ENCODE results near the gene ENO1. TPM values are rescaled to one million over a fixed set of nuclear protein-coding genes. Genes with fewer than 3 reads are reported as not detected.
"Not testable (repeated sequence)": the region's sequence is repeated elsewhere in the genome, so short reads cannot be mapped to it uniquely, and the experiment has no call there.

ENO1 gene
- total RNA-seq, 1 donor from 2014 or later = 126 TPM

DNA sequence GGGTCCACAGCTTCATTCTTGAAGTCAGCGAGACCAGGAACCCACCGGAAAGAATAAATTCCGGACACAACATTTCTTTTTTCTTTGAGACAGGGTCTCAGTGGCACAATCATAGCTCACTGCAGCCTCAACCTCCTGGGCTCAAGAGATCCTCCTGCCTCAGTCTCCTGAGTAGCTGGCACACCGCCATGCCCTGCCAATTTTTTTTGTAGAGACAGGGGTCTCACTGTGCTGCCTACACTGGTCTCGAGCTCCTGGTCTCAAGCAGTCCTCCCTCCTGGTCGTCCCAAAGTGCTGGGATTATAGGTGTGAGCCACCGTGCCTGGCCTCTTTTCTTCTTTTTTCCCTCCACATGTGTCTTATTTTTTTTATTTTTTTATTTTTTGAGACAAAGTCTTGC, 20.6 kb upstream of the ENO1 start:
- intact Hi-C loops (cut with micrococcal nuclease) = no loop called here
- no peak for ATAC-seq
- no peak for DNase-seq

DNA sequence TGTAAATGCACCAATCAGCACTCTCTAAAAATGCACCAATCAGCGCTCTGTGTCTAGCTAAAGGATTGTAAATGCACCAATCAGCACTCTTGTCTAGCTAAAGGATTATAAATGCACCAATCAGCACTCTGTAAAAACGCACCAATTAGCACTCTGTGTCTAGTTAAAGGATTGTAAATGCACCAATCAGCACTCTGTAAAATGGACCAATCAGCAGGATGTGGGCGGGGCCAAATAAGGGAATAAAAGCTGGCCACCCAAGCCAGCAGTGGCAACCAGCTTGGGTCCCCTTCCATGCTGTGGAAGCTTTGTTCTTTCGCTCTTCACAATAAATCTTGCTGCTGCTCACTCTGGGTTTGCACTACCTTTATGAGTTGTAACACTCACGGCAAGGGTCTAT, 19.9 kb upstream of the ENO1 start:
- DNase-seq; ATAC-seq; intact Hi-C loops (cut with micrococcal nuclease): not testable (repeated sequence)

DNA sequence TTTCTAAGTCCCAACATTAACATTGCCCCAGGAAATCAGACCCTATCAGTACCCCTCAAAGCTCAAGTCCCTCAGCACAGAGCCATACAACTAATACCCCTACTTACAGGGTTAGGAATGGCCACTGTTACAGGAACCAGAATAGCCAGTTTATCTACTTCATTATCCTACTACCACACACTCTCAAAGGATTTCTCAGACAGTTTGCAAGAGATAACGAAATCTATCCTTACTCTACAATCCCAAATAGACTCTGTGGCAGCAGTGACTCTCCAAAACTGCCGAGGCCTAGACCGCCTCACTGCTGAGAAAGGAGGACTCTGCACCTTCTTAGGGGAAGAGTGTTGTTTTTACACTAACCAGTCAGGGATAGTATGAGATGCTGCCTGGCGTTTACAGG, 19.0 kb upstream of the ENO1 start:
- DNase-seq; ATAC-seq; intact Hi-C loops (cut with micrococcal nuclease): not testable (repeated sequence)

DNA sequence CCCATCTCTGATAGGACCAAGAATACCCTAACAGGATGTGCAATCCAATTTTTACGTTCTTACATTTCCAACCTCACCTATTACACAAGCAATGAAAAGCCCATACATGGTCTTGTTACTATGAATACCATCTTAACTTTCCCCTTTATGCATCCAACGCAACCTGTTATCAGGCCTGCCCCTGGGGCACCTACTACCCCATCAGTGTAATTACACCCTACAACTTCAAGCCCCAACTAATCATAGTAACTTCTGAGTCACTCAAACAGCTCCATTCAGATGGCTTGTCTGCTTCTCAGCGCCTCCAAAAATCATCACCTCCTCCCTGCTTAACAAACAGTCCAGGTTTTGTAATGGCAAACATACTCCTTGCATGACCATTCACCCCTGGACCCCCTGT, 18.3 kb upstream of the ENO1 start:
- DNase-seq; ATAC-seq; intact Hi-C loops (cut with micrococcal nuclease): not testable (repeated sequence)

DNA sequence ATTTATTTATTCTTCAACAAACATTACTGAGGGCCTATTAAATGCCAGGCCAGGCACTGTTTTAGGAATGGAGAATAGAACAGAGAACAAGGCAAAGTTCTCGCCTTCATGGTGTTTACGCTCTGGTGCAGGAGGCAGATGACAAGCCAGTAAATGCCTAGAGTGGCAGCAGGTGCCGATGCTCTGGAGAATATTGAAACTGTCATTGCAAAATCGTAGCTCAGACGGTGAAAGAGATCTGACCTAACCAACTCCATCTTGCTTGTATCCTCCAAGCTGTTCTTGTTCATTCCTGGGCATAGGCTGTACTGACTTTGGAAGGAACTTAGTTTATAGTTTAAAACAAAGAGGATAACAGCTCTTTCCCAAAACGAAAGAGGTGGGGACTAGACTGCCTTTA, 13.5 kb upstream of the ENO1 start:
- ATAC-seq = no peak
- intact Hi-C loops (cut with micrococcal nuclease) = no loop called here
- DNase-seq = no peak

DNA sequence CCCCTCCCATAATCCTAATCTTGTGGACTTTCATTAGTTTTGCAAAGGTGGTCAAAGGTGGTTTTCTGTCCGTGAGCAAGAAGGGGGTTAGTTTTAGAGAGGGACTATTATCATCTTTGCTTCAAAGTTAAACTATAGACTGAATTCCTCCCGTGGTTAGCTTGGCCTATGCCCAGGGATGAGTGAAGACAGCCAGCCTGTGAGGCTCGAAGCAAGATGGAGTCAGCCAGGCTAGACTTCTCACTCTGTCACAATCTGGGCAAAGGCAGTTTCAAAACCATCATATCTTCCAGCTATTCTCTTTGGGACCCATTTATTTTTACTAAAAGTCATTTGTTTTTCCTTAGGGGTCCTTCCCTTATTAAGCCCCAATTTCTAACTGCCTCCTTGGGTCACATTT, 12.9 kb upstream of the ENO1 start:
- DNase-seq (no peak), ATAC-seq (no peak)
- intact Hi-C loops (cut with micrococcal nuclease) = no loop called here

DNA sequence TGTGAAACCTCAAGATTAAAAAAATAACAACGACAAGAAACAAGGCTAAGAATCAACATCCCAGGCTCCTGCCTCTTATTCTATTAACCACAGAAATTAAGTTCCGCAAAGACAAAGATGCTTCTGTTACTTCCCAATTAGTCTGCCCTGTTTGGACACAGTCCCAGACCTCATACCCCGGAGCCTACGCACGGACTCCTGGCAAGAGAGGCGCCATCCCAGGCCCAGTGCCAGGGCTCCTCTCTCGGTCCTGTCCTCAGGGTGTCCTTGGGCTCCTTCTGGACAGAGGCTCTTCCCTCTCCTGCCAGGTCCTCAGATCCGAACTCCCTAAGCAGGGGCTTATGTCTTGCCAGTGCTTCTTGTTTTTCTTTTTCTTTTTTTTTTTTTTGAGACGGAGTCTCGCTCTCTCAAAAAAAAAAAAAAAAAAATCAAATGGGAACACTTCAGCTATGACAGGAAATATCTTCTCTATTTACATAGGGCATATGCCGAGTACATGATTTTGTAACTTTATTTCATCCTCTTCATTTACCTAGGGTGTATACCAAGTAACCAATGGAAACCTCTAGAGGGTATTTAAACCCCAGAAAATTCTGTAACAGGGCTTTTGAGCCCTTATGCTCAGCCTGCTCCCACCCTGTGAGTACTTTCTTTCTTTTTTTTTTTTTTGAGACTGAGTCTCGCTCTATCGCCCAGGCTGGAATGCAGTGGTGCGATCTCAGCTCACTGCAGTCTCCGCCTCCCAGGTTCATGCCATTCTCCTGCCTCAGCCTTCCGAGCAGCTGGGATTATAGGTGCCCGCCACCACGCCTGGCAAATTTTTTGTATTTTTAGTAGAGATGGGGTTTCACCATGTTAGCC, 11.7 kb upstream of the ENO1 start:
- intact Hi-C loops (cut with micrococcal nuclease) = no loop called here
- peak; percentile 95 for DNase-seq
- ATAC-seq = peak; percentile 97

DNA sequence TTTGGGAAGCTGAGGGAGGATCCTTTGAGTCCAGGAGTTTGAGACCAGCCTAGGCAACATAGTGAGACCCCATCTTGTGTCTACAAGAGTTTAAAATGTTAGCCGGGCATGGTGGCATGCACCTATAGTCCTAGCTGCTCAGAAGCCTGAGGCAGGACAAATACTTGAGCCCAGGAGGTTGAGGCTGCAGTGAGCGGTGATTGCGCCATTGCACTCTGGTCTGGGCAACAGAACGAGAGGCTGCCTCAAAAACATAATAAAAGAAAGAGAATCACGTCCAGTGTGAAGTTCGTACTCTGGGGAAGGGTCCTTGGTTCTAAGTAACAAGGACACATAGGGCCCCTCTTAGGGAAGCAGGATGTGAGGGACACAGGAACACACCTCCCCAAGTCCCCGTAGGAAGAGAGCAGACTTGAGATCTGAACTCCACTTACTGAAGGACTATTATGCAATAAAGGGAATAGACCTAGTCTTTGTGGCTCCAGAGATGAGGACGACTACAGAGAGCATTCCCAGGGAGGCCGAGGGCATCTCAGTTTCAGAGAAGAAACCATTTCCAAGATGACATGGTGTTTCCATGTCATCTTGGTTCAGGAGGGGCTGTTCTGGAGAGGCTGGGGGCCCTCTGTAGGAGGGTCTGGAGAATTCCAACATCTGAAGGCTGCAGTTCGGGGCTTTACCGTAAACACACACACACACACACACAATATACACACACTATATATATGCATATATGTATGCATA, 10.8 kb upstream of the ENO1 start:
- intact Hi-C loops (cut with micrococcal nuclease) = no loop called here
- ATAC-seq (peak; percentile 46), DNase-seq (no peak)

DNA sequence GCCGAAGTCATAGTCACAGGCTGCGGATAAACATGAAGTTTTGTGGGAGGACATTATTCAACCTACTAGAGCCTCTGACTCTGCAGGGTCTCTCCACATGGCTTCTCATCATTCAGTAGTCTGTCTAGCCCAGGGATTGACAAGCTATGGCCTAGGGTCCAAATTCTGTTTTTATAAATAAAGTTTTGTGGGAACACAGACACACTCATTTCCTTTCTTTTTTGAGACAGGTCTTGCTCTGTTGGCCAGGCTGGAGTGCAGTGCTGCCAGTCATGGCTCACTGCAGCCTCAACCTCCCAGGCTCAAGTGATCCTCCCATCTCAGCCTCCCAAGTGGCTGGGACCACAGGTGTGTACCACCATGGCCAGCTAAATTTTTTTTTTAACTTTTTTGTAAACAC, 8.1 kb upstream of the ENO1 start:
- ATAC-seq = no peak
- no peak for DNase-seq
- intact Hi-C loops (cut with micrococcal nuclease) = no loop called here

DNA sequence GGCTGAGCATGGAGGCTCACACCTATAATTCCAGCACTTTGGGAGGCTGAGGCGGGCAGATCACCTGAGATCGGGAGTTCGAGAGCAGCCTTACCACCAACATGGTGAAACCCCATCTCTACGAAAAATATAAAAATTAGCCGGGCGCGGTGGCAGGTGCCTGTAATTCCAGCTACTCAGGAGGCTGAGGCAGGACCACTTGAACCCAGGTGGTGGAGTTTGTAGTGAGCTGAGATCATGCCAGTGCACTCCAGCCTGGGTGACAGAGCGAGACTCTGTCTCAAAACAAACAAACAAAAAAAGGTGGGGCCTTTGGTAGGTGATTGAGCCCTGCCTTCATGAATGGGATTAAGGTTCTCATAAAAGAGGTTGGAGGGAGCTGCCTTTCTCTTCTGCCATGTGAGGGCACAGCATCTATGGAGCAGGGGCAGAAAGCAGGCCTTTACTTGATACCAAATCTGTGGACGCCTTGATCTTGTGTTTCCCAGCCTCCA, 7.6 kb upstream of the ENO1 start:
- DNase-seq; intact Hi-C loops (cut with micrococcal nuclease); ATAC-seq: not testable (repeated sequence)

DNA sequence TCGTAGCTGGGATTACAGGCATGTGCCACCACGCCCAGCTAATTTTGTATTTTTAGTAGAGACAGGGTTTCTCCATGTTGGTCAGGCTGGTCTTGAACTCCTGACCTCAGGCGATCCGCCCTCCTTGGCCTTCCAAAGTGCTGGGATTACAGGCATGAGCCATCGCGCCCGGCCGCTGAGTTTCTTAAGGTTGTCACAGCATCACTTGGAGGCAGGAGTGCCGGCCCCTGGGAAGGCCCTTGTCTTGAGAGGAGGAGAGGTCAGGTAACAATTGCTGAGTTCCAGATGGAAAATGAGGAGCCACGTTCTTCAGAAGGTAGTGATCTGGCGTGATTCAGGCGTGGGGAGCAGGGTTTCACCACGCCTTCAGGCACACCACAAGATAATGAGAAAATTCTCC, 5.6 kb upstream of the ENO1 start:
- DNase-seq; ATAC-seq; intact Hi-C loops (cut with micrococcal nuclease): not testable (repeated sequence)

DNA sequence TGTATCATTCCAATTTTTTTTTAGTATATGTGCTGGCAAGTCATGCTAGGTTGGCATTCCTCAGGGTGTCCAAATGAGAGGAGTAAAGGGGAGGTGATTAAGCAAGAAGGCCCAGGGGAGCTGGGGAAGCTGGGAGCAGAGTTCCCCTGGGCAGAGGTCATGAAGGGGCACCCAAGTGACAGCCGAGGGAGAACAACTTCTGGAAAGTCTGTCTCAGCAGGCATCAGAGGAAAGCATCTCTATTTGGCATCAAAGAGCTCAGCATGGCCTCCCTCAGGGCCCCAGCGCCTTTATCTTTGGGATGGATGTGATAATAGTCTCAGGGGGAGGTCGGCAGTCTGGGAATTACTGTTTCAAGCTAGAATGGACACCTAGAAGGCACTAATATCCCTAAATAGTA, 5.0 kb upstream of the ENO1 start:
- intact Hi-C loops (cut with micrococcal nuclease) = no loop called here
- DNase-seq = no peak
- no peak for ATAC-seq

DNA sequence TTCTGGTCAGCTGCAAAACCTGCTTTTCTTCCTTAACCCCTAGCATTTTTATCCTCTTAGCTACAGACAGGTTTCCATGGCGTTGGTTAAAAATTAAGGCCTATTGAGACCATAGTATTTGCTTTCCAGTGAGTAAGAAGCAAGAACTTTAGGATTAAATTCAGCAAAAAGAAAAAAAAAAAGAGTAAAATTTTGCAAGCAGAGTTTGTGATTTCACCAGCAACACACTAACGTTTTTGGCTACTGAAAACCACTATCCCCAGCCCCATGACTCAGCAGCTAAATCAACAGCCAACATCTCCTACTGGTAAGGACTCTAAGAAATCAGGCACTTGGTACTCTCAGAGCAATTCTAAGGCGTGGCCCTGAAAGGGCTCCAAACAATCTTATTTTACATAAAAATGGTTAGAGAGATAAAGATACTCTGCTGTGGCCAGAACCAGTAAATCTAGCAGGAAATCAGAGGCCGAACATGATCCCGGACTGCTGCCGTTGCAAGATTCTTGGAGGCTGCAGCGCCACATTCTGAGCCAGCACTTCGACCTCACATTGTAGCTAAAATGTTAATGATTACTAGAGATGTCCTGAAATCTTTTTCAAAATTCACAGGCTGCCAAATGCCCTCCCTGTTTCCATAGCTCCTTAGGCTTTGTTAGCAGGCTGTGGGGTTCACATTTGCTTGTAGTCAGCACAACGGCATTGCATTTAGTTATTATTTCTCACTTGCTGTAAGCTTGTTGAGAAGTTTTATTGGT, 1.6 kb upstream of the ENO1 start:
- DNase-seq (no peak), ATAC-seq (peak; percentile 12)
- intact Hi-C loops (cut with micrococcal nuclease) = no loop called here

DNA sequence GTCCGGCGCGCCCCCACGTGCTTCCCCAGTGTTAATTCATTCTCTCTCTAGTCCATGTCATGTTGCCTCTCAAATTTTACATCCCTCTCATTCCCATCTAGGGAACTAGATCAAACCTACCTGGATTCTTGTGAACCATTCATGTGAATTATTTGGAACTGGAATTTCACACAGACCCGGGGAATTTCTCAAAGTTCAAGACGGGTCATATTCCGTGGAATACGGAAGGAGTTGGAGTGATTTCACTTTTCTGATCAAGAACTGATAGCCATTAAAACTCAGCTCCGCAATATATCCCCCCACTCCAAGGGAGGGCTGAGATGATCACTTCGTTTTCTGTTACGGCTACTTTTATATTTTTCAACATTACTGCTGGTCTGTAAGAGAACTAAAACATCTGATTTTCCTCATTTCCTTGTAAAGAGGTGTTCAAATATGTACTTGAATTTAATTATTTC, 1.0 kb upstream of the ENO1 start:
- ATAC-seq = no peak
- DNase-seq = no peak
- intact Hi-C loops (cut with micrococcal nuclease) = no loop called here

DNA sequence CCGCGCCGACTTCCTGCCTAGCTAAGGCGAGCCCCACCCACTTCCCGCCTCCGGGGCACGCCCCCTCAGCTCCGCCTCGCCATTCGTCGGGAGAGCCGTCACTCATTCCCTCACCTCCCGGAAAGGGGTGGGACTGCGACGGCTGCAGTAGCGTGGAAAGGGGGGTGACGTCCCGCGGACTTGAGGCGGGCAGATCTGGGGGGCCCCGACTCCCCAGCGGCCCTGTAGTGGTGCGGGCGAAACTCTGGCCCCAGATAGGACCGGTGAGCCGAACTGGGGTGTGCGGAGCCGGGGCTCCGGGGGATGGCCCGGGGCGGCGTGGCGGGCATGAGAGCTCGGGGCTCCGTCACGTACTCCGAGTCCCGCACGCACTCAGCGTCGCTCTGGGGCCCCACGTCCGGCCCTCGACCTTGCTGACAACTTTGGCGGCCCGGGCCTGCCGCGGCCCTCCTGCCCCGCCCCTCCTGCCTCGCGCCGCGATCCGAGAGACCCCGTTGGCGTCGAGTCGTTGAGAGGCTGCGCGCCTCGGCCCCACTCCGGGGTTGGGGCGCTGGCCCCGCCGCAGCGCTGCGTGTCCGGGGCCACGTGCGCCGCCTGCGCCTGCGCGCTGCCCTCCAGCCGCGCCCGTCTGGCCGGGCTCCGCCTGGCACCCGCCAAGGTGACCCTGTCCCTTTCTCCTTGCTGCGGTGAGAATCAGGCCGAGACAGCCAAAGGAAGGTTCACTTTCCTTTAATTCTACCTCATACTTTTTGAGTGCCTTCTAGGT, 395 bp upstream of the ENO1 start:
- intact Hi-C loops (cut with micrococcal nuclease) = no loop called here
- ATAC-seq (peak; percentile 93), DNase-seq (peak; percentile 99)

DNA sequence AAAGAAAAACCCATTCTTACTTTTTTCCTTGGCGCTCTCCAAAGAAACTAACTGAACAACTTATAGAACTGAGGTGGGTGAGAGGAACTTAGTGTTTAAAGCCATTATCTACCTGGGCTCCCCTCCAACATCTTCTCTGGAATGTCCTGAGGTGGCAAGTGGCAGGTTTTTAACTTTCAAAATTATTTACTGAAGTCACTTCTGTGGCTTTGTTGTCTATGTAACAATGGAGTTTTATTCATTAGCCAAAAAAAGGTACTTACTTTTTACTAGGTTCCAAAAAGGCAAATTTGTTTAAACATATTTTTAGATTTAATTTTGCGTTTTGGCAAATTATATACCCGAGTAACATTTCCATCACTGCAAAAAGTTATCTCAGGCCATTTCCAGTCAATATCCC, 2.4 kb downstream of the ENO1 start:
- DNase-seq = no peak
- ATAC-seq = no peak
- intact Hi-C loops (cut with micrococcal nuclease) = no loop called here

DNA sequence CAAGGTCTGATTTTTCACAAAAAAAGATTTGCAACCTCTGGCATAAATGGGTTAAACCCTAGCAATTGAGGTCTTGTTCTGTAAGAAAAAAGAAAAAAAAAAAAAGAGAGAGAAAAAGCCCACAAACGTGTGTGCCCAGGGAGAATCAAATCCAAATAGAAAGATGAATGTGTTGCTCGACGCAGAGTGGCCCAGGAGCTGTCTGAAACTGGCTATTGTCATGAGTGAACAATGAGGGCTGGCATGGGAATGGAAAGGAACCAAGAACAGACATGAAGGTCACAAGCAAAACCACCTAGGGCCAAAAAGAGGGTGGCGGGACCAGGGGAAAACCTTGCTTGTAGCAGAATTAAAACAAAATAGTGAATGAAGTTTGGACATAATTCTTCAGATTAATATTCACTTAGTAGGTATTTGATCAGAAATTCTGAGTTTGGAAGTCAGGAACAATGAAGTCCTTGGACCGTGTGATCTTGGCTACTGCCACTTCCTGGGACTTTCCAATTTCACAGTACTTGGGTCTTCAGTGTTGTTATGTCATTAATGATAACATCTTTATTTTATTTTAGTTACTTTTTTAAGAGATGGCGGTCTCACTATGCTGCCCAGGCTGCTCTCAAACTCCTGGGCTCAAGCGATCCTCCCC, 3.1 kb downstream of the ENO1 start:
- DNase-seq = no peak
- intact Hi-C loops (cut with micrococcal nuclease) = no loop called here
- ATAC-seq = no peak
